Fibroblast of villous mesenchyme (primary cell): Measurements from ENCODE around the gene EXOSC10. TPM values are rescaled to one million over a fixed set of nuclear protein-coding genes. Genes with fewer than 3 reads are reported as not detected.

Experiments
- DNase-seq: peaks from one replicate; pipeline ENCODE4 v3.0.0-alpha.2; 2010; ENCODE audit warnings: low read depth
- H3K4me3 ChIP-seq: 2 replicates; pipeline ENCODE4 v1.5.1; 2011; ENCODE audit warnings: low read depth, mild to moderate bottlenecking, low read length
- total RNA-seq: library from RNA; depleted of rRNA; stranded (reverse); fragments of >200 nt; gene quantifications from 2 replicates; pipeline ENCODE4 v1.2.3, GENCODE V29; 2012
- TF ChIP-seq, protein P1 (sequence below): IDR thresholded peaks from 2 replicates; pipeline ENCODE4 v1.5.1; 2012; ENCODE audit warnings: low read depth, mild to moderate bottlenecking, low read length; ENCODE audit not compliant: insufficient read depth

The EXOSC10 gene
- total RNA-seq, 1 donor = 60.5 TPM

DNA sequence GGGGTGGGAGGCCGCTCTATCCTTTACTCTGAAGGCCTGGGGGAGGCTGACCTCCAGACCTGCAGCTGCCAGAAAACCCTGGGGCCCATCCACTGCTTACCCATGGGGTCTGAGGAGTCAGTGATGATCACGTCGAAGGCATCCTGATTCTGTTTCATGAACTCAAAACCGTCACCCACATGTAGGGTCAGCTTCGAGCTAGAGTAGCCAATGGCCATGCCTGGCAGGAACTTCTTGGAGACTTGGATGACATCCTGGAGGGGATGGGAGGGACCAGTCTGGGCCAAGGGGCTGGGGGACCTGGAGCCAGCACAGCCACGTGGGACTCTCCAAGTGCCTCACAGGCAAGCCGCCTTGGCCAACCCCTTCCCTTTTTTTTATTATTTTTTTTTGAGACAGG, 43.2 kb downstream of the EXOSC10 start:
- DNase-seq = no peak

DNA sequence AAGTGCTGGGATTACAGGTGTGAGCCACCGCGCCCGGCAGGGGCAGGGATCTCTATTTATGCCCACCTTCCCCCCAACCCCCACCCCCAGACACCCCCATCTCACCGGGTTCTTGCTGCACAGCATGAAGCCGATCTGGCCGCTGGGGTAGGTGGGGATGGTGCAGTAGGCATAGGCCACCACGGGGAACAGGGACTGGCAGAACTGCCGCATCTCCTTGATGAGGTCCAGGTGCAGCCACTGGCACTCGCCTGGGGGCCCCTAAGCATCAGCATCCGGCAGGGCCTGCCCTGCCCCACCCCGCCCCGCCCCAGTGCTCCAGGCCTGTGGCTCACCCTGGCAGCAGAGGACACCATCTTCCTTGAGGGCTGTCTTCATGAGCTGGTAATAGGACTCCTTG, 44.0 kb downstream of the EXOSC10 start:
- DNase-seq = no peak
- no peak overlapping the region for H3K4me3 ChIP-seq
- TF ChIP-seq, protein P1, sequence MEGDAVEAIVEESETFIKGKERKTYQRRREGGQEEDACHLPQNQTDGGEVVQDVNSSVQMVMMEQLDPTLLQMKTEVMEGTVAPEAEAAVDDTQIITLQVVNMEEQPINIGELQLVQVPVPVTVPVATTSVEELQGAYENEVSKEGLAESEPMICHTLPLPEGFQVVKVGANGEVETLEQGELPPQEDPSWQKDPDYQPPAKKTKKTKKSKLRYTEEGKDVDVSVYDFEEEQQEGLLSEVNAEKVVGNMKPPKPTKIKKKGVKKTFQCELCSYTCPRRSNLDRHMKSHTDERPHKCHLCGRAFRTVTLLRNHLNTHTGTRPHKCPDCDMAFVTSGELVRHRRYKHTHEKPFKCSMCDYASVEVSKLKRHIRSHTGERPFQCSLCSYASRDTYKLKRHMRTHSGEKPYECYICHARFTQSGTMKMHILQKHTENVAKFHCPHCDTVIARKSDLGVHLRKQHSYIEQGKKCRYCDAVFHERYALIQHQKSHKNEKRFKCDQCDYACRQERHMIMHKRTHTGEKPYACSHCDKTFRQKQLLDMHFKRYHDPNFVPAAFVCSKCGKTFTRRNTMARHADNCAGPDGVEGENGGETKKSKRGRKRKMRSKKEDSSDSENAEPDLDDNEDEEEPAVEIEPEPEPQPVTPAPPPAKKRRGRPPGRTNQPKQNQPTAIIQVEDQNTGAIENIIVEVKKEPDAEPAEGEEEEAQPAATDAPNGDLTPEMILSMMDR = no peak

More for the DNA sequence above, 43.2 kb downstream of the EXOSC10 start:
- H3K4me3 ChIP-seq = no peak overlapping the region
- TF ChIP-seq, protein P1 = no peak

DNA sequence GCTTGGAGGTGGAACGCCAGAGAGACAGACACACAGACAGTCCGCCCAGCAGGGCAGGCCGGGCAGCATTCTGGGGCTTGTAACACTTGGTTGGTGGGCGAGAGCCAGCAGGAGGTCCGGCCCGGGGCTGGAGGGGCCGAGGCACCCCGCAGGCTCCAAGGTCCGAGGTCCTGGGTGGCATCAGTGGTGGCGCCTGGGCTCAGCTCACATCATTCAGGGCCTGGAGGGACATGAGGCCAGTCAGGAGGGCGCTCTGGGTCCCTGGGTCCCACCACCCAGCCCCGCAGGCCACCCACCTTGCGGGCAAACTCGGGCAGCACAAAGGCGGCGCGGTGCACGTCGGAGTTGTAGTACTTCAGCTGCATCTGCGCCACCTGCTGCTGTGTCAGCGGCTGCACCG, 45.0 kb downstream of the EXOSC10 start:
- DNase-seq = no peak
- TF ChIP-seq, protein P1 = no peak
- H3K4me3 ChIP-seq = no peak overlapping the region

DNA sequence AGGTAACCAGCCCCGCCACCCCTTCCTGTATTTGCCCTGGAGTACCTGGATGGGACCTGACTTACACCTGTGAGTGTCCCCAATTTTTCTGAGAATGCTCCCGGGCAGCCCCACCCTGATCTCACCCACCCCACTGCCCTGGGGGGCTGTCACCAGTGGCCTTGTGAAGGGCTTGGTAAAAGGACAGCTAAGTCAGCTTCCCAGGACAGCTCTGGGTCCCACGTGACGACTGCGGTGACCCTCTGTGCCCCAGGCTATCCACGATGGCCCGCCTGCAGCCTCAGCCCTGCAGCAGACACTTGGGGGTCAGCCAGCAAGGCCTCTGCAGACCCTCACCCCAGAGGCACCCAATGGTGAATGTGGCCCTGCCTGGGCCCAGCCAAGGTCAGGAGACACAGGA, 45.5 kb downstream of the EXOSC10 start:
- TF ChIP-seq, protein P1 = no peak
- DNase-seq = no peak
- no peak overlapping the region for H3K4me3 ChIP-seq

DNA sequence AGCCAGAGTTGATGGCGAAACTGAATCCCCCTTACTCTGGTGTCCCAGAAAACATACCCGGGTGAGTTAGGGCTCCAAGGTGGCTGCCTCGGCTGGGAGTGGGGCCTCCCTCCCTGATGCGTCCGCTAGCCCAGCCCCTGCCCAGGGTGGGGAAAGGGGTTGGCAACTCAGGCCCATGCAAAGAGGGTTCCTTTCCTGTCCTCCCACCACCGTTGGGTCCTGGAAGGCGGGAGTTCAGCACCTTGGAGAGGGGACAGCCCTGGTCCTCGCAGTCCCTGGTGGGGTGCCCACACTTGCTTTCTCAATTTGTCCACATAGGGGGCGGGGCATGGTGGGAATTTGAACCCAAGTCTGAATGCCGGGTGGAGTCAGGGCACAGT, 45.9 kb downstream of the EXOSC10 start:
- DNase-seq = peak; percentile 13
- H3K4me3 ChIP-seq = no peak overlapping the region
- TF ChIP-seq, protein P1 = no peak

DNA sequence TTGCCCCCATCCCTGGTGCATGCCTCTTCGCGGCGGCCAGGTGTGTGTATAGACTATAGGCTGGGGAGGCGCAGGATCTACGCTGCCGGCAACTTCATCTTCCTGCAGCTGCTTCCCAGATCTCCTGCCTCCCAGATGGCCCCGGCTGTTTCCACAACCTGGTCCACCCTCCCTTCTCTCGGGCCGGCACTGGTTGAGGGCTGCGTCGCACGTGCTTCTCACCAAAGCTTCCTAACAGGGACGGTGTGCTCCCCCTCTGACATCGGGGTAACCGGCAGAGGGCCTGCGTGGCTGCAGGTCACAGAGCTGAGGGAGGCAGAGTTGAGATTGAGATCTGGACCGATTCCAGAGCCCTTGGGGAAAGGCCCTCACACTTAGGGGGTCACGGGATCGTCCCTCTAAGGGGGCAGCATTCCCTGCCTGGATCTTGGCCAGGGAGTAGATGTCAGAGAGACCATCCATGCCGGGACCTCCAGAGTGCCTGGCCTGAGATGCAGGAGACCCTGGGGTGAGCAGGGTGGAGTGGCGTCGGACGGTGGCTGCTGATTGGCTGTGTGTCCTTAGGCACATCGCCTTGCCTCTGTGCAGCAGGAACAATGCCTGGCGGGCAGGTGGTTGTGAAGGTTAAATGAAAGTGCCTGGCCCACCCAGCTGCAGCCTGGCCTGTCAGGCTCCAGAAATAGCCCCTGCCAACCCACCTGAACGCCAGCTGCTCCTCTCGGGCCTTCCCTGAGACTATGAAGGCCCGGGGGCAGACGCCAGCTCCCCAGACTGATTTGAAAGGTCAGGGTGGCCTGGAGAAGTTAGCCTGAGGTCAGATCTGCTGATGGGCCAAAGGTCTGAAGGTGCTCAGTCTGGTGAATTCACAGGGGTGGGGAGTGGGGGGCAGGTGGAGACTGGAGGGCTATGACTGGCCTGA, 46.6 kb downstream of the EXOSC10 start:
- no peak overlapping the region for H3K4me3 ChIP-seq
- no peak for DNase-seq
- TF ChIP-seq, protein P1 = no peak
